Activated CD4-positive, alpha-beta T cell treated with anti-CD3 and anti-CD28 coated beads, Interleukin-2, amount 50 U/mL, for 24 hours (primary cell): Measurements from ENCODE around the gene ISG15.
"Not testable (repeated sequence)": the region's sequence is repeated elsewhere in the genome, so short reads cannot be mapped to it uniquely, and the experiment has no call there.

Source experiments
- DNase-seq, 2 donors: peaks; one replicate each; pipeline ENCODE4 v3.0.0-alpha.2; 2020; ENCODE audit warnings: low read depth in 1 of 2, low spot score in 1 of 2

The ISG15 gene

GRCh38 chr1:1026599-1027413 is 13.5 kb downstream of the ISG15 start:
- no peak for DNase-seq

GRCh38 chr1:1027791-1028190 is 14.5 kb downstream of the ISG15 start:
- DNase-seq = no peak

GRCh38 chr1:1030867-1031658 is 17.8 kb downstream of the ISG15 start:
- DNase-seq = not testable (repeated sequence)

GRCh38 chr1:1031659-1032235 is 18.4 kb downstream of the ISG15 start:
- DNase-seq = no peak

GRCh38 chr1:1032424-1032823 is 19.1 kb downstream of the ISG15 start:
- DNase-seq = no peak

- DNase-seq = peak; percentile 81 to 90
Observed at GRCh38 chr1:1033009-1033587, 19.8 kb downstream of the ISG15 start.

GRCh38 chr1:1033731-1034438 is 20.6 kb downstream of the ISG15 start:
- DNase-seq = no peak

- no peak for DNase-seq
Observed at GRCh38 chr1:1034439-1034781, 21.1 kb downstream of the ISG15 start.

- DNase-seq = no peak
Observed at GRCh38 chr1:1035291-1035943, 22.1 kb downstream of the ISG15 start.

- no peak for DNase-seq
Observed at GRCh38 chr1:1037366-1038327, 24.4 kb downstream of the ISG15 start.

- no peak for DNase-seq
Observed at GRCh38 chr1:1038694-1039093, 25.4 kb downstream of the ISG15 start.

GRCh38 chr1:1039145-1039910 is 26.0 kb downstream of the ISG15 start:
- no peak for DNase-seq

GRCh38 chr1:1040004-1040991 is 27.0 kb downstream of the ISG15 start:
- peak; percentile 52 to 62 for DNase-seq

GRCh38 chr1:1041092-1041523 is 27.8 kb downstream of the ISG15 start:
- no peak for DNase-seq

- no peak for DNase-seq
Observed at GRCh38 chr1:1041873-1042272, 28.6 kb downstream of the ISG15 start.

GRCh38 chr1:1042835-1043234 is 29.5 kb downstream of the ISG15 start:
- no peak for DNase-seq

- DNase-seq = no peak
Observed at GRCh38 chr1:1043411-1043810, 30.1 kb downstream of the ISG15 start.
